ENCODE data around the gene SCARF2. TPM values are rescaled to one million over a fixed set of nuclear protein-coding genes. Genes with fewer than 3 reads are reported as not detected.

Gene SCARF2
- total and polyA plus RNA-seq, 2 of the 8 experiments (the other 6 are each of a cell fraction or from before 2014, with no cell fraction given), result 4.2 to 9.8 TPM

DNA sequence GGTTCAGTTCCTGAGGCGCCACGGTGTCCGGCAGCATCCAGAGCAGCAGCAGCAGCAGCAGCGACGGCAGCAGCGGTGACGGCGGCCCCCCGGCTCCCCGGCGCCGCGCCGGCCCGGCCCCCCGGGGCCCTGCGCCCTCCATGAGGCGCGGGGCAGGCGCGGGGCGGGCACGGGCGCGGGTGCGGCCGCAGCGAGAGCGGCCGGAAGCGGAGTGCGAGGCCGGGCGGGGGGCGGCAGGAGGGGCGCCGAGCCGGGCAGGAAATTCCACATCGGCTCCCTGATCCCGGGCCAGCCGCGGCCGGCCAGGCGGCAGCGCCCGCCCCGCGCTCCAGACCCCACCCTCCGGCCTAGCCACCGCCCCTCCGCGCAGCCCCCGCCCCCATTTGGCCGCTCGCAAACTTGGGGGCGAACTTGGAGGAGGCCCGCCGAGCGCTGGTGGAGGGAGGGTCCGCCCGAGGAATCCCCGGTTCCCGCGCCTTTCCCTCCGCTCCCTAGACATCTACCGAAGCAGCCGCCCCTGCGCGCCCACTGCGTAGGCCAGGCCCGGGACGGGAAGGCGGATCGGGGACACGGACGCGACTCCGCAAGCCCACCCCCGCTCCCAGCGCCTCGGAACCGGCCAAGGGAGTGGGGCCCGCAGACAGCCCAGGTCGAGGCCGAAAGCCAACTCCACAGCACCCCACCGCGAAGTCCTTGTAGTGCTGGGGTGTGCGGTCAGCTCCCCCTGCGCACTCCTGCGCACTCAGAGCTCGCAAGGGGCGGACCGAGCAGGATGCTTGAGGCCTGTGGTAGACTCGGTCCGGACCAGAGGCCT is at the start of gene SCARF2 (continued):
- TF ChIP-seq, protein P1, sequence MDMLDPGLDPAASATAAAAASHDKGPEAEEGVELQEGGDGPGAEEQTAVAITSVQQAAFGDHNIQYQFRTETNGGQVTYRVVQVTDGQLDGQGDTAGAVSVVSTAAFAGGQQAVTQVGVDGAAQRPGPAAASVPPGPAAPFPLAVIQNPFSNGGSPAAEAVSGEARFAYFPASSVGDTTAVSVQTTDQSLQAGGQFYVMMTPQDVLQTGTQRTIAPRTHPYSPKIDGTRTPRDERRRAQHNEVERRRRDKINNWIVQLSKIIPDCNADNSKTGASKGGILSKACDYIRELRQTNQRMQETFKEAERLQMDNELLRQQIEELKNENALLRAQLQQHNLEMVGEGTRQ (IDR thresholded peaks at IDR 0.05; ENCODE audit: low read length), result no peak
- TF ChIP-seq RBBP5 (IDR thresholded peaks at IDR 0.05; ENCODE audit: borderline replicate concordance, low read depth, low read length), result no peak
- no peak for TF ChIP-seq CBX5 (IDR thresholded peaks at IDR 0.05; ENCODE audit: low read depth, low read length)
- TF ChIP-seq FOSL1 (IDR thresholded peaks at IDR 0.05; ENCODE audit: insufficient read depth, low read depth, low read length), result no peak
- no peak for TF ChIP-seq POLR2A (IDR thresholded peaks at IDR 0.05; ENCODE audit: control extremely low read depth in 1 of 2, low read depth in 2 of 2, low read length in 2 of 2)
- no peak for TF ChIP-seq JUND (IDR thresholded peaks at IDR 0.05; ENCODE audit: low read length)
- no peak for TF ChIP-seq CHD2 (IDR thresholded peaks at IDR 0.05; ENCODE audit: low read length)
- TF ChIP-seq, protein P2, sequence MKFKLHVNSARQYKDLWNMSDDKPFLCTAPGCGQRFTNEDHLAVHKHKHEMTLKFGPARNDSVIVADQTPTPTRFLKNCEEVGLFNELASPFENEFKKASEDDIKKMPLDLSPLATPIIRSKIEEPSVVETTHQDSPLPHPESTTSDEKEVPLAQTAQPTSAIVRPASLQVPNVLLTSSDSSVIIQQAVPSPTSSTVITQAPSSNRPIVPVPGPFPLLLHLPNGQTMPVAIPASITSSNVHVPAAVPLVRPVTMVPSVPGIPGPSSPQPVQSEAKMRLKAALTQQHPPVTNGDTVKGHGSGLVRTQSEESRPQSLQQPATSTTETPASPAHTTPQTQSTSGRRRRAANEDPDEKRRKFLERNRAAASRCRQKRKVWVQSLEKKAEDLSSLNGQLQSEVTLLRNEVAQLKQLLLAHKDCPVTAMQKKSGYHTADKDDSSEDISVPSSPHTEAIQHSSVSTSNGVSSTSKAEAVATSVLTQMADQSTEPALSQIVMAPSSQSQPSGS (IDR thresholded peaks at IDR 0.05; ENCODE audit: low read length), result no peak
- TF ChIP-seq RFX5 (IDR thresholded peaks at IDR 0.05; ENCODE audit: borderline replicate concordance, low read depth, low read length), result no peak
- no peak for TF ChIP-seq KDM5A (IDR thresholded peaks at IDR 0.05; ENCODE audit: low read length)
- TF ChIP-seq JUN (IDR thresholded peaks at IDR 0.05; ENCODE audit: low read depth, low read length), result no peak
- no peak for TF ChIP-seq NANOG (IDR thresholded peaks at IDR 0.05; ENCODE audit: insufficient read depth, low read depth, low read length, poor library complexity, severe bottlenecking)
- no peak for TF ChIP-seq TEAD4 (IDR thresholded peaks at IDR 0.05; ENCODE audit: low read depth, low read length)
- TF ChIP-seq, protein P3, sequence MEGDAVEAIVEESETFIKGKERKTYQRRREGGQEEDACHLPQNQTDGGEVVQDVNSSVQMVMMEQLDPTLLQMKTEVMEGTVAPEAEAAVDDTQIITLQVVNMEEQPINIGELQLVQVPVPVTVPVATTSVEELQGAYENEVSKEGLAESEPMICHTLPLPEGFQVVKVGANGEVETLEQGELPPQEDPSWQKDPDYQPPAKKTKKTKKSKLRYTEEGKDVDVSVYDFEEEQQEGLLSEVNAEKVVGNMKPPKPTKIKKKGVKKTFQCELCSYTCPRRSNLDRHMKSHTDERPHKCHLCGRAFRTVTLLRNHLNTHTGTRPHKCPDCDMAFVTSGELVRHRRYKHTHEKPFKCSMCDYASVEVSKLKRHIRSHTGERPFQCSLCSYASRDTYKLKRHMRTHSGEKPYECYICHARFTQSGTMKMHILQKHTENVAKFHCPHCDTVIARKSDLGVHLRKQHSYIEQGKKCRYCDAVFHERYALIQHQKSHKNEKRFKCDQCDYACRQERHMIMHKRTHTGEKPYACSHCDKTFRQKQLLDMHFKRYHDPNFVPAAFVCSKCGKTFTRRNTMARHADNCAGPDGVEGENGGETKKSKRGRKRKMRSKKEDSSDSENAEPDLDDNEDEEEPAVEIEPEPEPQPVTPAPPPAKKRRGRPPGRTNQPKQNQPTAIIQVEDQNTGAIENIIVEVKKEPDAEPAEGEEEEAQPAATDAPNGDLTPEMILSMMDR (IDR thresholded peaks at IDR 0.05; ENCODE audit: control extremely low read depth in 1 of 3, insufficient read depth in 1 of 3, low read depth in 1 of 3, low read length in 3 of 3), result no peak
- no peak for TF ChIP-seq BCL11A (IDR thresholded peaks at IDR 0.05; ENCODE audit: low read depth in 2 of 2, low read length in 2 of 2)
- TF ChIP-seq TBP (IDR thresholded peaks at IDR 0.05; ENCODE audit: low read depth, low read length), result no peak
